Right kidney (tissue), 1 donor: ENCODE results near the gene KSR2.
"Not testable (repeated sequence)": the region's sequence is repeated elsewhere in the genome, so short reads cannot be mapped to it uniquely, and the experiment has no call there.

ENCODE experiments used
- DNase-seq: peaks from one replicate; pipeline ENCODE4 v3.0.0-alpha.2; 2016

The KSR2 gene

GRCh38 chr12:117819160-117819559 is 149.6 kb downstream of the KSR2 start:
- DNase-seq: no peak

GRCh38 chr12:117818400-117818799 is 150.4 kb downstream of the KSR2 start:
- no peak for DNase-seq

- DNase-seq: no peak
Observed at GRCh38 chr12:117809509-117809908, 159.3 kb downstream of the KSR2 start.

- DNase-seq: no peak
Observed at GRCh38 chr12:117807946-117808345, 160.8 kb downstream of the KSR2 start.

GRCh38 chr12:117807355-117807754 is 161.4 kb downstream of the KSR2 start:
- DNase-seq: no peak

GRCh38 chr12:117805865-117806264 is 162.9 kb downstream of the KSR2 start:
- DNase-seq: no peak

- DNase-seq: no peak
Observed at GRCh38 chr12:117803001-117803400, 165.8 kb downstream of the KSR2 start.

GRCh38 chr12:117800711-117801110 is 168.1 kb downstream of the KSR2 start:
- not testable (repeated sequence) for DNase-seq

- DNase-seq: no peak
Observed at GRCh38 chr12:117797202-117797601, 171.6 kb downstream of the KSR2 start.

GRCh38 chr12:117792877-117793424 is 175.8 kb downstream of the KSR2 start:
- no peak for DNase-seq

- DNase-seq: no peak
Observed at GRCh38 chr12:117792471-117792870, 176.3 kb downstream of the KSR2 start.

- no peak for DNase-seq
Observed at GRCh38 chr12:117790948-117791347, 177.8 kb downstream of the KSR2 start.

- DNase-seq: no peak
Observed at GRCh38 chr12:117790198-117790597, 178.6 kb downstream of the KSR2 start.

- no peak for DNase-seq
Observed at GRCh38 chr12:117789195-117789912, 179.4 kb downstream of the KSR2 start.

GRCh38 chr12:117778656-117779055 is 190.1 kb downstream of the KSR2 start:
- DNase-seq: no peak

- no peak for DNase-seq
Observed at GRCh38 chr12:117774941-117775775, 193.6 kb downstream of the KSR2 start.

GRCh38 chr12:117768860-117769259 is 199.9 kb downstream of the KSR2 start:
- no peak for DNase-seq

- no peak for DNase-seq
Observed at GRCh38 chr12:117766008-117766407, 202.8 kb downstream of the KSR2 start.

GRCh38 chr12:117762143-117762542 is 206.6 kb downstream of the KSR2 start:
- DNase-seq: no peak

- no peak for DNase-seq
Observed at GRCh38 chr12:117761528-117762100, 207.2 kb downstream of the KSR2 start.

- no peak for DNase-seq
Observed at GRCh38 chr12:117760990-117761389, 207.8 kb downstream of the KSR2 start.

- no peak for DNase-seq
Observed at GRCh38 chr12:117750657-117751056, 218.1 kb downstream of the KSR2 start.

- DNase-seq: no peak
Observed at GRCh38 chr12:117749431-117749830, 219.4 kb downstream of the KSR2 start.
